Heart right ventricle (tissue), 16 donors: ENCODE measurements around the gene DPF1. TPM values are rescaled to one million over a fixed set of nuclear protein-coding genes. Genes with fewer than 3 reads are reported as not detected.

Source experiments
- ATAC-seq, 8 donors: fragments of 200-7000 bp; cut with Tn5 transposase; one replicate each; pipeline ENCODE4 v1.9.1; 2020; ENCODE audit warnings: mild to moderate bottlenecking in 8 of 8, moderate library complexity in 8 of 8, moderate number of reproducible peaks in 1 of 8
- DNase-seq, 2 donors: peaks; one replicate each; pipeline ENCODE4 v3.0.0-alpha.2; 2020
- H3K27ac ChIP-seq, 10 donors: fragments of 200-600 bp; sonication (generic) in 2 of 10; one replicate each; pipeline versions ENCODE4 v1.5.0 to v1.8.0; 2020 to 2022; ENCODE audit warnings: mild to moderate bottlenecking in 3 of 10
- H3K27me3 ChIP-seq, 7 donors: fragments of 200-600 bp; one replicate each; pipeline ENCODE4 v1.8.0; 2021 to 2022; ENCODE audit warnings: mild to moderate bottlenecking in 2 of 7
- H3K36me3 ChIP-seq, 9 donors: fragments of 200-600 bp; sonication (generic) in 1 of 9; one replicate each; pipeline versions ENCODE4 v1.5.0 to v1.8.0; 2020 to 2022; ENCODE audit warnings: mild to moderate bottlenecking in 2 of 9
- H3K4me1 ChIP-seq, 9 donors: fragments of 200-600 bp; sonication (generic) in 1 of 9; one replicate each; pipeline versions ENCODE4 v1.5.0 to v1.8.0; 2020 to 2022; ENCODE audit warnings: mild to moderate bottlenecking in 4 of 9
- H3K4me3 ChIP-seq, 10 donors: fragments of 200-600 bp; sonication (generic) in 2 of 10; one replicate each; pipeline versions ENCODE4 v1.5.0 to v1.8.0; 2020 to 2022; ENCODE audit warnings: mild to moderate bottlenecking in 7 of 10, moderate library complexity in 2 of 10
- H3K9me3 ChIP-seq, 11 donors: fragments of 200-600 bp in 10 of 11; sonication (generic) in 2 of 11; one replicate each; pipeline versions ENCODE4 v1.5.0 to v1.8.0; 2013 to 2022; ENCODE audit warnings: mild to moderate bottlenecking in 2 of 11, control low read depth in 1 of 11, moderate library complexity in 1 of 11
- WGBS, 2 donors: extraction: QIAGEN DNeasy Blood & Tissue Kit; methylation state at CpG; one replicate each; pipeline ENCODE4 v1.1.7; 2013; ENCODE audit warnings: inconsistent platforms in 1 of 2; 5-methylcytosine and 5-hydroxymethylcytosine counted together
- intact Hi-C, 10 donors: fragments of 100-400 bp; cut with DNase I; formaldehyde crosslinking; loops; one replicate each; pipeline versions ENCODE4 v1.11.1 to v1.14.2; 2022
- polyA plus RNA-seq, 2 donors: library from polyadenylated mRNA; stranded (reverse); fragments of 200-250 nt; gene quantifications; one replicate each; pipeline ENCODE4 v1.2.3, GENCODE V29; 2013
- total RNA-seq, 10 donors: library from RNA; stranded (reverse); fragmentation: NEBNext Ultra II Directional in 3 of 10; extraction: Animal tissue kit (Norgen Biotek cat#: 25700) in 3 of 10; gene quantifications; one replicate each; pipeline versions ENCODE4 v1.2.1 to v1.2.4, GENCODE V29; 2021 to 2023
- TF ChIP-seq, protein P1 (sequence below), 9 donors: fragments of 200-600 bp; sonication (generic) in 2 of 9; IDR thresholded peaks; one replicate each; pipeline versions ENCODE4 v1.5.0 to v1.8.0; 2021 to 2022; ENCODE audit warnings: antibody characterized with exemption in 9 of 9, mild to moderate bottlenecking in 5 of 9, moderate library complexity in 1 of 9
- donor health status: Arrhythmogenic right ventricular cardiomyopathy.
- donor health status: ischemic (EF 13 %, LVEDD 7.1; RV severe dilation, severe dysfunction).
- donor health status: healthy with polysubstance abuse.
- donor health status: DM: no; HTN: yes; CAD: no.
- donor health status: DM: no; HTN: no; CAD: no.
- donor health status: ischemic (EF 25% LVEDD 6.9; RV normal size, moderate dysfunction).
- donor health status: ischemic (EF 25% LVEDD 5.7; RV mildly dilated, moderate dysfunction).
- donor health status: healthy.
- donor health status: DM: yes; HTN: yes; CAD: no.
- donor health status: Ischemic cardiomyopathy.
- donor health status: ischemic (EF 35%, LVEDD 5.7; RV mildly dilated, moderate dysfunction).
- donor health status: nonischemic (EF 11% LVEDD 7.7; RV severe dilation, severe dysfunction).
- donor health status: DM: yes; HTN: yes; CAD: no.
- donor health status: PGD.
- donor health status: ischemic (EF 29% LVEDD 5.4; RV normal size, mild dysfunction).
- donor health status: nonischemic (EF 23%, LVEDD 6.1; RV moderate dilation, normal function).

DPF1 gene
- total and polyA plus RNA-seq, 12 donors: 0.09 to 0.72 (median 0.29) TPM; not detected in 5

DNA sequence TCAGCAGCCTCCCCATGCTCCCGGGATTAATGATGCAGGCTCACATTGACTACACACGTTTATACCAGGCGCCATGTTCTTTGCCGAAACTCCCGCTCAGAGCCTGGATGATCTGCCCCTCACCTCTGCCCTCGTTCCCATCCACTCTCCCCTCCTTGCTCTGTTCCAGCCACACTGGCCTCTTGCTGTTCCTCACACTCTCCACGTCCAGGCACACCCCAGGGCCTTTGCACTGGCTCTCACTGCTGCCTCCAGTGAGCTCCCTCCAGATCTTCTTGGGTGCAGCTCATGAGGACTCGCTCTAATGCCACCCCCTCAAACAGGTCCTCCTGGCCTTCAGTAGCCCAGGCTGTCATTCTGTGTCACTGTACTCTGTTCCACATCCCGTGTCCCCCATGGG lies 39.2 kb downstream of the DPF1 start:
- intact Hi-C loops: no loop called here
- Histone ChIP-seq H3K9me3 (peaks cover 0 to 16% (median 8%) of the 10 kb centered on the region in 11 donors), H3K4me1 (peaks cover 0 to 5% (median 0%) of the 10 kb centered on the region in 9 donors), H3K4me3 (no peak overlapping the region), H3K27ac (peak overlapping the region in 8 of 10 donors; percentile 10 to 75 (median 51)), H3K36me3 (peaks cover 0 to 25% (median 9%) of the 10 kb centered on the region in 9 donors), H3K27me3 (no peaks in the 10 kb centered on the region)
- TF ChIP-seq, protein P1, sequence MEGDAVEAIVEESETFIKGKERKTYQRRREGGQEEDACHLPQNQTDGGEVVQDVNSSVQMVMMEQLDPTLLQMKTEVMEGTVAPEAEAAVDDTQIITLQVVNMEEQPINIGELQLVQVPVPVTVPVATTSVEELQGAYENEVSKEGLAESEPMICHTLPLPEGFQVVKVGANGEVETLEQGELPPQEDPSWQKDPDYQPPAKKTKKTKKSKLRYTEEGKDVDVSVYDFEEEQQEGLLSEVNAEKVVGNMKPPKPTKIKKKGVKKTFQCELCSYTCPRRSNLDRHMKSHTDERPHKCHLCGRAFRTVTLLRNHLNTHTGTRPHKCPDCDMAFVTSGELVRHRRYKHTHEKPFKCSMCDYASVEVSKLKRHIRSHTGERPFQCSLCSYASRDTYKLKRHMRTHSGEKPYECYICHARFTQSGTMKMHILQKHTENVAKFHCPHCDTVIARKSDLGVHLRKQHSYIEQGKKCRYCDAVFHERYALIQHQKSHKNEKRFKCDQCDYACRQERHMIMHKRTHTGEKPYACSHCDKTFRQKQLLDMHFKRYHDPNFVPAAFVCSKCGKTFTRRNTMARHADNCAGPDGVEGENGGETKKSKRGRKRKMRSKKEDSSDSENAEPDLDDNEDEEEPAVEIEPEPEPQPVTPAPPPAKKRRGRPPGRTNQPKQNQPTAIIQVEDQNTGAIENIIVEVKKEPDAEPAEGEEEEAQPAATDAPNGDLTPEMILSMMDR (IDR thresholded peaks at IDR 0.05): no peak
- DNase-seq (no peak), ATAC-seq (peak in 2 of 8 donors; percentile 14 to 34)
- 89 to 93% methylated on average over 9 of the region's 9 CpGs for WGBS, 2 donors

DNA sequence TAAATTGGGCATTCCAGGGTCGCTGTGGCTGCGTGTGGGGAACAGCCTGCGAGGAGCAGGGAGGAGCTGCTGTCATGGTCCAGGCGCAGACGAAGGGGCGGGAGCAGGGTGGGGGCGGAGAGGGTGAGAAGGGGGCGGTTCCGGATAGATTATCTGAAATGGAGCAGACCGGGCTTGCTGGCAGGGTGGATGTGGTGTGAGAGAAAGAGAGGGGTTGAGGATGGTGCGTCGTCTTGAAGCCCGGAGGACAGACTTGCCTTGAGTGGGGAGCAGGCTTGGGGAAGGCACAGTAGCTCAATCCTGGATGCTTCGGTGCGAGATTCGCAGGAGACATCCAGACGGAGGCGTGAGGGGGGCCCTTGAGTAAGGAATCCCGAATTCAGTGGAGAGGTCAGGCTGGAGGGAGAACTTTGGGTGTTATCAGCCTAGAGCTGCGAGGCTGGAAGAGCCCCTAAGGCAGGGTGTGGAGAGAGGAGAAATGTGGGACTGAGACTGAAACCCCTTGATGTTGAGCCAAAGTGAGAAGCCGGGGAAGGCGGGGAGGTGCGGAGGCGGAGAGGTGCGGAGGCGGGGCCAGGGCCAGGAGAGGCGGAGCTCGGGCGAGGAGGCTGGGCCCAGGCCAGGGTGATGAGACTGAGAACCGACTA lies 40.6 kb downstream of the DPF1 start:
- intact Hi-C loops: no loop called here
- Histone ChIP-seq H3K27me3 (no peaks in the 10 kb centered on the region), H3K27ac (peak overlapping the region; percentile 25 to 75 (median 66)), H3K4me3 (peak overlapping the region in 8 of 10 donors; percentile 12 to 42 (median 38)), H3K4me1 (peaks cover 0 to 3% (median 0%) of the 10 kb centered on the region in 9 donors), H3K36me3 (peaks cover 0 to 37% (median 18%) of the 10 kb centered on the region in 9 donors), H3K9me3 (peaks cover 0 to 30% (median 16%) of the 10 kb centered on the region in 11 donors)
- TF ChIP-seq, protein P1 (IDR thresholded peaks at IDR 0.05): no peak
- peak; percentile 68 to 83 (median 74) for ATAC-seq
- DNase-seq: peak; percentile 36 to 65
- WGBS, 2 donors: 57 to 59% methylated on average over 30 of the region's 30 CpGs

DNA sequence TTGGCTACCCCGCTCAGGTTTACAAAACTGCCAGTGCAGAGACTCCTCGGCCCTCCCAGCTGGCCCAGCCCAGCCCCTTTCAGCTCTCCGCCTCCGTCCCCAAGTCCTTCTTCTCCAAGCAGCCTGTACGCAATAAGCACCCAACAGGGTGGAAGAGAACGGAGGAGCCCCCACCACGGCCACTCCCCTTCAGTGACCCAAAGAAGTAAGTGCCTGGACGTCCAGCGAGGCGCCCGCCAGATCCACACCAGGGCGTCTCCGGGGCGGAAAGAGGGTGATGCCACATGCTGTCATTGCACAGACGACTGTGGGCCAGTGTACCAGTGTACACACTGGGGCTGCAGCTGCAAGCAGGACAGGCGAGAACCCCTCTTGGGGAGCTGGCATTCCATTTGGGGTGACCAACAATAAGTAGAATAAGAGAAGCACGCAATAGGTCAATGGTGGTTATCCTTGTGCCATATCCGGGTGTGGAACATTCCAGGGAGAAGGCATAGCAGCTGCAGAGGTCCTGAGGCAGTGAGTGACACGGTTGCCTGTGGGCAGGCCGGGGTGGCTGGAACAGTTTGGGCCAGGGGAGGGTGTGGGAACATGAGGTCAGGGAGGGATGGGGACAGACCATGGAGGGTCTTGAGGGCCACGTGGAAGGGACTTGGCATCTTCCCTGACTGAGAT lies 41.3 kb downstream of the DPF1 start:
- TF ChIP-seq, protein P1 (IDR thresholded peaks at IDR 0.05): no peak
- DNase-seq: no peak
- Histone ChIP-seq H3K4me3 (peak overlapping the region in 1 of 10 donors; percentile 41), H3K4me1 (peaks cover 0 to 3% (median 0%) of the 10 kb centered on the region in 9 donors), H3K36me3 (peaks cover 0 to 37% (median 18%) of the 10 kb centered on the region in 9 donors), H3K27ac (peak overlapping the region in 4 of 10 donors; percentile 10 to 75 (median 44)), H3K27me3 (no peaks in the 10 kb centered on the region), H3K9me3 (peaks cover 0 to 30% (median 16%) of the 10 kb centered on the region in 11 donors)
- WGBS, 2 donors: 88 to 89% methylated on average over 21 of the region's 21 CpGs
- intact Hi-C loops: no loop called here
- ATAC-seq: peak in 3 of 8 donors; percentile 3 to 35 (median 10)

DNA sequence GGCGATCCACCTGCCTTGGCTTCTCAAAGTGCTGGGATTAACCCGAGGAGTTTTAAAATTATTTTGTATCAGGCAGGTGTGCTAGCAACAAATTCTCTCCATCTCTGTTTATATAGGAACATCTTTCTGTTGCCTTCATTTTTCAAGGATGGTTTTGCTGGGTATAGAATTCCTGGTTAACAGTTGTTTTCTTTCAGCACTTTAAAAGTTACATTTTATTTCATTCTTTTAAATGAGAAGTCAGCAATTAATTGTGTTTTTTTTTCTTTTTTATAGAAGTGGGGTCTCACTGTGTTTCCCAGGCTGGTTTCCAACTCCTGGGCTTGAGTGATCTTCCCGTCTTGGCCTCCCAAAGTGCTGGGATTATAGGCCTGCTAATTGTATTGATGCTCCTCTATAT lies 44.0 kb downstream of the DPF1 start:
- Histone ChIP-seq H3K4me3 (no peak overlapping the region), H3K4me1 (peaks cover 0 to 3% (median 0%) of the 10 kb centered on the region in 9 donors), H3K27me3 (no peaks in the 10 kb centered on the region), H3K9me3 (peaks cover 0 to 30% (median 16%) of the 10 kb centered on the region in 11 donors), H3K36me3 (peaks cover 0 to 34% (median 18%) of the 10 kb centered on the region in 9 donors), H3K27ac (no peak overlapping the region)
- TF ChIP-seq, protein P1 (IDR thresholded peaks at IDR 0.05): no peak
- ATAC-seq (no peak), DNase-seq (no peak)
- intact Hi-C loops: no loop called here
- WGBS, 2 donors: 97 to 100% methylated on average over 3 of the region's 3 CpGs
